Breast epithelium (tissue), 4 donors: Measurements from ENCODE around the gene ARHGEF28. TPM values are rescaled to one million over a fixed set of nuclear protein-coding genes. Genes with fewer than 3 reads are reported as not detected.

Experiments
- DNase-seq, 2 donors: peaks; one replicate each; pipeline ENCODE4 v3.0.0-alpha.2; 2019; ENCODE audit warnings: low spot score in 2 of 2
- H3K27ac ChIP-seq, 2 donors: fragments of 200-600 bp; sonication (generic) in 1 of 2; one replicate each; pipeline ENCODE4 v1.5.1; 2016 to 2019; ENCODE audit warnings: mild to moderate bottlenecking in 1 of 2
- H3K27me3 ChIP-seq, 2 donors: fragments of 200-600 bp; sonication (generic) in 1 of 2; one replicate each; pipeline versions ENCODE4 v1.5.1 to v1.6.0; 2017 to 2019; ENCODE audit warnings: control low read depth in 1 of 2, mild to moderate bottlenecking in 1 of 2
- H3K36me3 ChIP-seq: fragments of 200-600 bp; one replicate; pipeline ENCODE4 v1.5.1; 2019
- H3K4me1 ChIP-seq, 2 donors: fragments of 200-600 bp; sonication (generic); one replicate each; pipeline ENCODE4 v1.5.1; 2016 to 2019; ENCODE audit warnings: control low read depth in 1 of 2
- H3K4me3 ChIP-seq, 3 donors: fragments of 200-600 bp; sonication (generic); 1 replicate in 2 of 3; 2 replicates in 1 of 3; pipeline ENCODE4 v1.5.1; 2016 to 2019; ENCODE audit warnings: mild to moderate bottlenecking in 3 of 3, moderate library complexity in 2 of 3
- H3K9me3 ChIP-seq, 2 donors: fragments of 200-600 bp; sonication (generic) in 1 of 2; one replicate each; pipeline ENCODE4 v1.5.1; 2016 to 2019; ENCODE audit warnings: control low read depth in 1 of 2
- POLR2A ChIP-seq: fragments of 450-650 bp; IDR thresholded peaks from one replicate; pipeline ENCODE4 v1.6.1; 2016; ENCODE audit warnings: antibody characterized with exemption, mild to moderate bottlenecking, moderate library complexity
- POLR2AphosphoS5 ChIP-seq, 3 donors: sonication (generic); formaldehyde crosslinking; IDR thresholded peaks; one replicate each; pipeline ENCODE4 v1.6.1; 2017; ENCODE audit warnings: antibody characterized with exemption in 3 of 3
- intact Hi-C: fragments of 100-400 bp; cut with DNase I; formaldehyde crosslinking; loops from one replicate; pipeline ENCODE4 v1.15.1; 2023; ENCODE audit warnings: low total_unique reads
- total RNA-seq, 3 donors: library from RNA; depleted of rRNA; stranded (reverse); fragments of >200 nt; gene quantifications; one replicate each; pipeline ENCODE4 v1.1.0, GENCODE V29; 2016
- TF ChIP-seq, protein P1 (sequence below), 3 donors: fragments of 450-650 bp; IDR thresholded peaks; one replicate each; pipeline ENCODE4 v1.5.1; 2016 to 2017; ENCODE audit warnings: antibody characterized with exemption in 3 of 3, mild to moderate bottlenecking in 3 of 3, moderate library complexity in 3 of 3

ARHGEF28 gene
- total RNA-seq, 3 donors from 2014 or later: 11.4 to 65.4 (median 31.5) TPM

DNA sequence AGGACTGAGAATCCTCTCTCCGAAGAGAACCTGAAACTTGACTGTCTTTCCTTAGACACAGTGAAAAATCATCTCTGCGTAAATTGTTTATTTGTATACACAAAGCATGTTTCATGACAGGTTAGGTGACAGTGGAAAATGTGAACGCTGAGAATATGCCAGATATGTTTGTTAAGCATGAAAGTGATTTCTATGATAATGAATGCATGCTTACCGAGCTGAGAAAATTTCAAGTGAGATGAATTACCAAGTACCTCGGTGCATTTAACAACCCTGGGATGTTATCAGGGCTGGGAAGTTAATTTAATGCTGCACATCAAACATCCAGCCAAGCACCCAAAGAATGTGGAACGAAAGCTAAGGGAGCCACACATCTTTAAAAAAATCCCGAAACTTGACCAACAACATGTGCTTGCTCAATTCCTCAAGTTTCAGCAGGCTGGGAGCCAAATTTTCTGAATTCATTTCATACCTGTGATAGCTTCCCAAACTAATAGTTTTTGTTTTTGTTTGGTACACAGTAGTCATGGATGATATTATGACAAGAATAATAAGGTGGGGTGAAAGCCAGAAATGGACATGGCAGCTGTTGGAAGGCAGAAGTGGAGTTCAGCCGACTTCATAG is 336.9 kb downstream of the ARHGEF28 start:
- H3K27me3 ChIP-seq: no peaks in the 10 kb centered on the region
- no peak overlapping the region for H3K27ac ChIP-seq
- intact Hi-C loops: no loop called here
- no peaks in the 10 kb centered on the region for H3K9me3 ChIP-seq
- H3K36me3 ChIP-seq: no peaks in the 10 kb centered on the region
- peak in 1 of 2 donors; percentile 42 for DNase-seq
- TF ChIP-seq, protein P1, sequence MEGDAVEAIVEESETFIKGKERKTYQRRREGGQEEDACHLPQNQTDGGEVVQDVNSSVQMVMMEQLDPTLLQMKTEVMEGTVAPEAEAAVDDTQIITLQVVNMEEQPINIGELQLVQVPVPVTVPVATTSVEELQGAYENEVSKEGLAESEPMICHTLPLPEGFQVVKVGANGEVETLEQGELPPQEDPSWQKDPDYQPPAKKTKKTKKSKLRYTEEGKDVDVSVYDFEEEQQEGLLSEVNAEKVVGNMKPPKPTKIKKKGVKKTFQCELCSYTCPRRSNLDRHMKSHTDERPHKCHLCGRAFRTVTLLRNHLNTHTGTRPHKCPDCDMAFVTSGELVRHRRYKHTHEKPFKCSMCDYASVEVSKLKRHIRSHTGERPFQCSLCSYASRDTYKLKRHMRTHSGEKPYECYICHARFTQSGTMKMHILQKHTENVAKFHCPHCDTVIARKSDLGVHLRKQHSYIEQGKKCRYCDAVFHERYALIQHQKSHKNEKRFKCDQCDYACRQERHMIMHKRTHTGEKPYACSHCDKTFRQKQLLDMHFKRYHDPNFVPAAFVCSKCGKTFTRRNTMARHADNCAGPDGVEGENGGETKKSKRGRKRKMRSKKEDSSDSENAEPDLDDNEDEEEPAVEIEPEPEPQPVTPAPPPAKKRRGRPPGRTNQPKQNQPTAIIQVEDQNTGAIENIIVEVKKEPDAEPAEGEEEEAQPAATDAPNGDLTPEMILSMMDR (IDR thresholded peaks at IDR 0.05): no peak
- TF ChIP-seq POLR2AphosphoS5 (IDR thresholded peaks at IDR 0.05) (no peak), POLR2A (no peak)
- H3K4me3 ChIP-seq: no peak overlapping the region
- H3K4me1 ChIP-seq: peaks cover 0 to 3% of the 10 kb centered on the region in 2 donors

DNA sequence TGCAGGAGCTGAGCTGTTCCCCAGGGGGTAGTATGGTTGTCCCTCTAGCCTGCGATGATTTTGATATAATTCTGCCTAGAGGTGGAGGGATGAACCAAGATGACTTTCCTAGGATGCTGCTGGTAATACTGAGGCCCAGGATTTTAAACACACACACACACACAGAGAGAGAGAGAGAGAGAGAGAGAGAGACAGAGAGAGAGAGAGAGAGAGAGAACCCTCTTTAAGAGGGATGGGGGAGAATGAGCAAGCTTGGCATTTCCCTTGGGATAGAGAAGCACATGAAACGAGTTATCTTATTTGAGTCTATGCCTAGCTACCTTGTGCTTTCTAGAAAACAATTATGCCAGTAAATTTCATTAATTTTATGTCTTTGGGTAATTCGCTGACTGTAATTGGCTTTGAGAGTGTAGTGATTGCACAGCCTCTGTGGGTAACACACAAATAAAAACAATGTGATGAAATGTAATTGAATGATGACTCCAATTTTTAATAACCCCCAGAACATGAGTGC is 338.4 kb downstream of the ARHGEF28 start:
- Histone ChIP-seq H3K36me3 (no peaks in the 10 kb centered on the region), H3K4me1 (peaks cover 3 to 4% of the 10 kb centered on the region in 2 donors), H3K27ac (no peak overlapping the region), H3K27me3 (no peaks in the 10 kb centered on the region), H3K4me3 (no peak overlapping the region), H3K9me3 (no peaks in the 10 kb centered on the region)
- TF ChIP-seq, protein P1 (IDR thresholded peaks at IDR 0.05): no peak
- TF ChIP-seq POLR2AphosphoS5 (IDR thresholded peaks at IDR 0.05) (no peak), POLR2A (no peak)
- DNase-seq: no peak
- intact Hi-C loops: no loop called here

DNA sequence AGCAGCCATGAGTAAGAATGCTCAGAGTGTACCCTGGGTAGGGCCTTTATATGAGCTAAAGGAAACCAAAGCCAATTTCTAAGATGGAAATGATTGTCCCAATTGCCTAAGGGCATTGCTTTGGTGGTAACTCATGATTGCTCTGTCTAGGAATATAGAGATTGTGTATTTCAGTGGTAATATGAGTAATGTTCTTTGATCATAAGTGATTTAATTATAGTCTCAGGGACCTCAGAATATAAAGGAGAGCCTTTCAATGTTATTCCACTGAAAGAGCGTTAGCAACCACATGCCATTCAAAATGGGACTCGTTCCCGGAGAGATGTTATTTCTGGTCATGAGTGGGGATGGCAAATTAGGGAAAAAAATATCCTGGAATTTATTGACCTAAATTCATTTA is 340.5 kb downstream of the ARHGEF28 start:
- TF ChIP-seq POLR2A: no peak
- TF ChIP-seq POLR2AphosphoS5 (IDR thresholded peaks at IDR 0.05): no peak
- TF ChIP-seq, protein P1 (IDR thresholded peaks at IDR 0.05): no peak
- H3K4me1 ChIP-seq: peaks cover 3 to 4% of the 10 kb centered on the region in 2 donors
- H3K9me3 ChIP-seq: no peaks in the 10 kb centered on the region
- no peak overlapping the region for H3K4me3 ChIP-seq
- no peaks in the 10 kb centered on the region for H3K36me3 ChIP-seq
- DNase-seq: no peak
- no peak overlapping the region for H3K27ac ChIP-seq
- no peaks in the 10 kb centered on the region for H3K27me3 ChIP-seq
- intact Hi-C loops: no loop called here

DNA sequence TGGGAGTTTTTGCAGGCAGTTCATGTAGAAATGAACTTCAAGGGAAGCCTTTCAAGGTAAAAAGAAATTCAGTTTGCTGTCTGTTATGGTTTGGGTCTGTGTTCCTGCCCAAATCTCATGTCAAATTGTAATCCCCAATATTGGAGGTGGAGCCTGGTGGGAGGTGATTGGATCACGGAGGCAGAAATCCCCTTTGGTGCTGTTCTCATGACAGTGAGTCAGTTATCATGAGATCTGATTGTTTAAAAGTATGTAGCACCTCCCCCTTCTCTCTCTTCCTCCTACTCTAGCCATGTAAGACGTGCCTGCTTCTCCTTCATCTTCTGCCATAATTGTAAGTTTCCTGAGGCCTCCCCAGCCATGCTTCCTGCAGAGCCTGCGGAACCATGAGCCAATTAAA is 341.4 kb downstream of the ARHGEF28 start:
- Histone ChIP-seq H3K27ac (peak overlapping the region; percentile 8 to 10), H3K36me3 (no peaks in the 10 kb centered on the region), H3K27me3 (no peaks in the 10 kb centered on the region), H3K4me3 (no peak overlapping the region), H3K4me1 (peaks cover 3 to 4% of the 10 kb centered on the region in 2 donors), H3K9me3 (no peaks in the 10 kb centered on the region)
- TF ChIP-seq POLR2AphosphoS5 (IDR thresholded peaks at IDR 0.05) (no peak), POLR2A (no peak)
- TF ChIP-seq, protein P1 (IDR thresholded peaks at IDR 0.05): no peak
- intact Hi-C loops: no loop called here
- DNase-seq: no peak

DNA sequence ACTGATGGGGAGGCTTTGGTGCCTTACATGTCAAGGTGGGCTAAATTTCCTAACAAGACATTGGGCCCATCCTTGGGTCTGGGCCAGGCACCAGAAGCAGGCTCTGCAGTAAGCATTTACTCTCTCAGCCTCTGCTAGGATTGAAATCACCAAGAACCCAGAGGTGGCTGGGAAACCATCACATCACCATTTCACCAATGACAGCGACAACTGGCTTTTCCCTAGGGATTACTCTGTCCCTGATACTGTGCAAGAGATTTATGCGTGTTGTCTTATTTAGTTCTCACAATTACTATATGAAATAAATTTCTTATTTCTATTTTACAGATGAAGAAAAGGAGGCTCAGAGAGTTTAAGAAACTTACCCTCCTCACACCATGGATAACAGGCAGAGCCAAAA is 342.2 kb downstream of the ARHGEF28 start:
- TF ChIP-seq, protein P1 (IDR thresholded peaks at IDR 0.05): no peak
- TF ChIP-seq POLR2AphosphoS5 (IDR thresholded peaks at IDR 0.05) (no peak), POLR2A (no peak)
- Histone ChIP-seq H3K27ac (peak overlapping the region; percentile 8 to 65), H3K27me3 (no peaks in the 10 kb centered on the region), H3K36me3 (no peaks in the 10 kb centered on the region), H3K9me3 (no peaks in the 10 kb centered on the region), H3K4me3 (no peak overlapping the region), H3K4me1 (peaks cover 0 to 4% of the 10 kb centered on the region in 2 donors)
- no peak for DNase-seq
- intact Hi-C loops: no loop called here
